IPS-18c (cell line): ENCODE results near the gene GYS2.
"Not testable (repeated sequence)": the region's sequence is repeated elsewhere in the genome, so short reads cannot be mapped to it uniquely, and the experiment has no call there.

Experiments
- H3K4me3 ChIP-seq: 2 replicates; pipeline ENCODE4 v1.7.0; 2013; ENCODE audit warnings: low read depth, mild to moderate bottlenecking, low read length, moderate library complexity; ENCODE audit not compliant: insufficient read depth
- H3K9me3 ChIP-seq: one replicate; pipeline ENCODE4 v1.6.1; 2013; ENCODE audit warnings: mild to moderate bottlenecking, low read length, moderate library complexity; ENCODE audit not compliant: control insufficient read depth, insufficient read depth

The GYS2 gene

GRCh38 chr12:21604245-21605101 lies at the start of gene GYS2:
Gene GYS2, minus strand, starts transcription at chr12:21604847. Its CDS starts 255 bp downstream, at chr12:21604592.
- no peaks in the 10 kb centered on the region for H3K9me3 ChIP-seq
- H3K4me3 ChIP-seq = no peak within 1 kb of the TSS

DNA sequence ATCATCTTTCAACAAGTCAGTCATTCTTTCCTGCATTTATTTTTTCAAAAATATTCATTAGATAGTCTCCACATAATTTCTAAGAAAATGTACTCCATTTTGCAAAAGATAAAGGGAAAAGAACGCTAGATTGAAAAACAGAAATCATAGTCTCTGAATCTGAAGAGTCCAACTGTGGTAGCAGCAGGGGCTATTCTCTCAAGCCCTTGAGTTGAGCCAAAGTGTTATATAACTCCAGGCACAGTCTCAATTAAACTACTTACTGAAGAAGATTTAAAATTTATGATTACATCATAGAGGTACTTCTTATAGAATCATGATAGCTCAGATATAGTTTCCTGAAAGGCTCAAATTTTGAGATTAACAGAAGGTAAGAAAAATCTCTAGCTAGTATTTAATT lies 47.2 kb upstream of the GYS2 start:
- no peaks in the 10 kb centered on the region for H3K9me3 ChIP-seq
- H3K4me3 ChIP-seq = no peak overlapping the region

GRCh38 chr12:21650997-21651396 lies 46.4 kb upstream of the GYS2 start:
- no peak overlapping the region for H3K4me3 ChIP-seq
- no peaks in the 10 kb centered on the region for H3K9me3 ChIP-seq

GRCh38 chr12:21649034-21649433 lies 44.4 kb upstream of the GYS2 start:
- H3K9me3 ChIP-seq = no peaks in the 10 kb centered on the region
- no peak overlapping the region for H3K4me3 ChIP-seq

DNA sequence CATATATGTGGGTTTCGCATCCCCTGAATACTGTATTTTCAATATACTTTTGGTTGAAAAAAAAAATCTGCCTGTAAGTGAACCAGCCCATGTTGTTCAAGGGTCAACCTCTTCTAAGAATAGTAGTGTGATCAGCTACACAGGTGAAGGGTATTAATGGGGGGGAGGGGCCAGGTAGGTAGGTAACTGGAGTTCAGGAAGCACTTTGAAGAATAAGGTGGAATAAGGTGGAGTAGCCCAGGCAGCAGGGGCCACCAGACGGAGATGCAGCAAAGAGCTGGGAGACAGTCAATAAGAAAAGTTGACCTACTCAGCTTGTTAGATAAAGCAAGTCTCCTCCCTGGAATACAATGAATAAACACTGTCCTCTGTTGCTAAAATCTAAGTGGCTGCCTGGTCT lies 43.7 kb upstream of the GYS2 start:
- Histone ChIP-seq H3K4me3 (no peak overlapping the region), H3K9me3 (no peaks in the 10 kb centered on the region)

DNA sequence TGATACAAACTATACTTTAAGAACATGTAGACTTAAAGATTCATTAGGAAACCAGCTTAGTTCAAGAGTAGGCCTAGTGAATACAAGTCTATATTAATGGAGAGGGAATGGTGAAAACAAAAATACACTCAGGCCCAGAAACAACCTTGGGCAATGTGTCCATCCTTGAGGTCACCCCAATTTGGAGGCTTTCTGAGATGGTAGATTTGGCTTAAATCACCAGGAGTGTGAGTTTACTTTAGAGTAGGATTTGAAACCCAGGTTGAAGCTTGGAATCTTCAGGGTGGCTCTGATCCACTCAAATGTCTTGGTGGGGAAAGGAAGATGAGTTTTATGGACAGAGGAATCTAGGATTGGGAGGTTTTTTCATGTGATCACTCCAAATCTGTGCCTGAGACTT lies 42.5 kb upstream of the GYS2 start:
- no peaks in the 10 kb centered on the region for H3K9me3 ChIP-seq
- H3K4me3 ChIP-seq = no peak overlapping the region

- H3K9me3 ChIP-seq, H3K4me3 ChIP-seq: not testable (repeated sequence)
Measured at GRCh38 chr12:21645041-21645500, 40.4 kb upstream of the GYS2 start.

- H3K4me3 ChIP-seq = no peak overlapping the region
Measured at GRCh38 chr12:21644516-21644915, 39.9 kb upstream of the GYS2 start.

GRCh38 chr12:21643758-21644157 lies 39.1 kb upstream of the GYS2 start:
- Histone ChIP-seq H3K9me3 (no peaks in the 10 kb centered on the region), H3K4me3 (no peak overlapping the region)

More at GRCh38 chr12:21644516-21644915, 39.9 kb upstream of the GYS2 start:
- H3K9me3 ChIP-seq = no peaks in the 10 kb centered on the region

GRCh38 chr12:21642707-21643389 lies 38.2 kb upstream of the GYS2 start:
- H3K4me3 ChIP-seq = no peak overlapping the region

GRCh38 chr12:21638054-21638891 lies 33.6 kb upstream of the GYS2 start:
- no peak overlapping the region for H3K4me3 ChIP-seq

More at GRCh38 chr12:21642707-21643389, 38.2 kb upstream of the GYS2 start:
- H3K9me3 ChIP-seq = no peaks in the 10 kb centered on the region

DNA sequence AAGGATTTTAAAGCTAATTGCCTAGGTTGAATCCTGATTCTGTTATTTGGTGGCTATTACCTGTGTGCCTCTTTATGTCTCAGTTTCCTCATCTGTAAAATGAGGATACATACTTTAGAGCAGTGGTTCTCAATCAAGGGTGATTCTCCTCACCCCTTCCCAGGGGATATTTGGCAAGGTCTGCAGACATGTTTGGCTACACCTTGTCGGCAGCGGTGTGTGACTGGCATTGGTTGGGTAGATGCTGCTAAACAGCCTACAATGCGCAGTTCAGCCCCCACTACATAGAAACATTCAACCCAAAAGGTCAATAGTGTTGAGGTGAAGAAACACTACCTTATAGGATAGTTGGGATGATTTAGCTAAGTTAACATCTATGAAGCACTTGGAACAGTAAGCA lies 29.6 kb upstream of the GYS2 start:
- no peak overlapping the region for H3K4me3 ChIP-seq
- H3K9me3 ChIP-seq = no peaks in the 10 kb centered on the region

More at GRCh38 chr12:21638054-21638891, 33.6 kb upstream of the GYS2 start:
- H3K9me3 ChIP-seq = no peaks in the 10 kb centered on the region

DNA sequence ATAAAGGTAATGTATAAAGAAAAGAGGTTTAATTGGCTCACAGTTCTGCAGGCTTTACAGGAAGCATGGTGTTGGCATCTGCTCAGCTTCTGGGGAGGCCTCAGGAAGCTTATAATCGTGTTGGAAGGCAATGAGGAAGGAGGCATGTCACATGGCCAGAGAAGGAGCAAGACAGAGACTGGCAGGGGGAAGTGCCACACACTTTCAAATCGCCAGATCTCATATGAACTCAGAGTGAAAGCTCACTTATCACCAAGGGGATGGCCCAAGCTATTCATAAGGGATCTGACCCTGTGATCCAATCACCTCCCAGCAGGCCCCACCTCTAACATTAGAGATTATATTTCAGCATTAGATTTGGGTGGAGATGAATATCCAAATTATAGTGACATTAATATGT lies 26.7 kb upstream of the GYS2 start:
- Histone ChIP-seq H3K9me3 (no peaks in the 10 kb centered on the region), H3K4me3 (no peak overlapping the region)

GRCh38 chr12:21627924-21628323 lies 23.3 kb upstream of the GYS2 start:
- Histone ChIP-seq H3K9me3 (no peaks in the 10 kb centered on the region), H3K4me3 (no peak overlapping the region)

DNA sequence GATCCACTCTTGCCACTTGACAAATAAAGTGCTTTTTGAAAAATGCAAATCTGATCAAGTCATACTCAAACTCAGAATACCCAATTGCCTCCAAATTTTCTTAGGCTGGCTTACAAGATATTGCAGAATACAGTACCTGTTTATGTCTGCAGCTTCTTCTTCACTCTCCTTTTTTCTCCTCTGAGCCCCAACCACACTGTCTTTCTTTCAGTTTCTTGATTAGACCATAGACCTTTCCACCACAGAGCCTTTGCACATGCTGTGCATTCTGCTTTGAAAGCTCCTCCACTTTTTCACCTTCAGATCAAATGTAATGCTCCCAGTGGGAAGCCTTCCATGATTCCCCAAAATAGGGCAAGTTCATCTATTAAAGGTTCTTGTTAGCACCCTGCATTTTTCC lies 13.9 kb upstream of the GYS2 start:
- Histone ChIP-seq H3K9me3 (peaks cover 3% of the 10 kb centered on the region), H3K4me3 (no peak overlapping the region)

GRCh38 chr12:21617030-21617429 lies 12.4 kb upstream of the GYS2 start:
- Histone ChIP-seq H3K9me3 (peaks cover 3% of the 10 kb centered on the region), H3K4me3 (no peak overlapping the region)

DNA sequence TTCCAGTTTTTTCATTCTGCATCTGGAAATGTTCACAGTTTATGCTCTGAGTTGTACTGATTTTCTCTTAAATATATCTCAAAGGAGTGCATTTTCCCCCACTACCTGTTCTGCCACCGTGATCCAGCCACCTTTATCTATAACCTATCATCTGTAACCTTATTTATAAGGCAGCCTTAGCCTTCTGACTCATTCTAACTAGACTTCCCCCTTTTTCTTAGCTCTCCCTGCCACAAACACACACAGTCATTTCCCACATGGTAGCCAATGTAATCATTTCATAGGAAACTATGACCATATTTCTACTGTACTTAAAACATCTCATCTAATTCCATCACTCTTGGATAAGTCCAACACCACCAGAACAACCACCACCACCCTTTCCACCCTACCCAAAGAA lies 10.8 kb upstream of the GYS2 start:
- no peak overlapping the region for H3K4me3 ChIP-seq

More for the DNA sequence above, 10.8 kb upstream of the GYS2 start:
- peaks cover 3% of the 10 kb centered on the region for H3K9me3 ChIP-seq
